Measurements from ENCODE around the gene C16orf54.
"Not testable (repeated sequence)": the region's sequence is repeated elsewhere in the genome, so short reads cannot be mapped to it uniquely, and the experiment has no call there.

The C16orf54 gene

DNA sequence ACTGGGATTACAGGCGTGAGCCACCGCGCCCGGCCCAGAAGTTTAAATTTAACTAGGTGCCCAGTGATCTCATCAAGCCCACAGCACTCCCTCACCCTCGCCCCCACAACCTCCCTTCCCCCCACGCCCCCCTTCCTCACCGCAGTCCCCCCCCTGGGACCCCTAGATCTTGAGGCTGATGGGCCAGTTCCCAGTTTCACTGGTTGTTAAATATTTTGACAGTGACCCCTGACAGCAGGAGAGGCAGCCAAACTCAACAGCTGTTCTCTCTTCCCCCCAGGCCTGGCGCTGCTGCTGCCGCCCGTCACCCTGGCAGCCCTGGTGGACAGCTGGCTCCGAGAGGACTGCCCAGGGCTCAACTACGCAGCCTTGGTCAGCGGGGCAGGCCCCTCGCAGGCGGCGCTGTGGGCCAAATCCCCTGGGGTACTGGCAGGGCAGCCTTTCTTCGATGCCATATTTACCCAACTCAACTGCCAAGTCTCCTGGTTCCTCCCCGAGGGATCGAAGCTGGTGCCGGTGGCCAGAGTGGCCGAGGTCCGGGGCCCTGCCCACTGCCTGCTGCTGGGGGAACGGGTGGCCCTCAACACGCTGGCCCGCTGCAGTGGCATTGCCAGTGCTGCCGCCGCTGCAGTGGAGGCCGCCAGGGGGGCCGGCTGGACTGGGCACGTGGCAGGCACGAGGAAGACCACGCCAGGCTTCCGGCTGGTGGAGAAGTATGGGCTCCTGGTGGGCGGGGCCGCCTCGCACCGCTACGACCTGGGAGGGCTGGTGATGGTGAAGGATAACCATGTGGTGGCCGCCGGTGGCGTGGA lies 51.2 kb downstream of the C16orf54 start:
- no peak for DNase-seq (ENCODE audit: extremely low spot score)
- TF ChIP-seq CTCF (IDR thresholded peaks at IDR 0.05; ENCODE audit: control extremely low read depth, extremely low read depth, low read depth, missing control alignments) = no peak
- CTCF ChIA-PET = interaction anchor here (0.7 to 1.4 kb wide), 2 partner anchors 15 to 154 kb away, joined by 3 read pairs; no protein-coding TSS in a partner anchor
- POLR2A ChIA-PET = interaction anchor here (0.6 kb wide), 1 partner anchor 122 kb away, joined by 6 read pairs; no protein-coding TSS in a partner anchor

GRCh38 chr16:29692606-29693005 lies 53.2 kb downstream of the C16orf54 start:
- CTCF ChIA-PET = interaction anchor here (1.5 to 2.6 kb wide), 12 partner anchors 9 to 156 kb away, joined by 3 to 32 read pairs (median 7); partner anchors contain the start of genes QPRT and SPN
- DNase-seq (ENCODE audit: extremely low spot score); POLR2A ChIA-PET: not testable (repeated sequence)
